DOHH2 (cell line): ENCODE data around the gene EEF1B2.
A peak's percentile ranks its signal among the peaks of the same experiment; 100 is the strongest.

ENCODE experiments used
- H3F3A ChIP-seq: fragments of 200-600 bp; sonication (generic), shearing (Covaris generic); 2 replicates; pipeline ENCODE4 v1.6.0; 2016; ENCODE audit warnings: antibody characterized with exemption, mild to moderate bottlenecking; ENCODE audit not compliant: control insufficient read depth, insufficient read depth
- H3K27ac ChIP-seq: fragments of 200-600 bp; sonication (generic); 2 replicates; pipeline ENCODE4 v1.5.1; 2014; ENCODE audit warnings: low read depth, mild to moderate bottlenecking, low read length, moderate library complexity
- H3K27me3 ChIP-seq: fragments of 200-600 bp; sonication (generic); 2 replicates; pipeline ENCODE4 v1.6.1; 2014; ENCODE audit warnings: mild to moderate bottlenecking, low read length, mixed read lengths; ENCODE audit not compliant: control insufficient read depth
- H3K36me3 ChIP-seq: fragments of 200-600 bp; sonication (generic); 2 replicates; pipeline ENCODE4 v1.6.1; 2014; ENCODE audit warnings: mild to moderate bottlenecking, low read length, moderate library complexity, mixed read lengths; ENCODE audit not compliant: control insufficient read depth
- H3K4me1 ChIP-seq: fragments of 200-600 bp; sonication (generic); 2 replicates; pipeline ENCODE4 v1.6.1; 2014; ENCODE audit warnings: mild to moderate bottlenecking, low read length, mixed read lengths; ENCODE audit not compliant: control insufficient read depth
- H3K4me2 ChIP-seq: fragments of 200-600 bp; sonication (generic); 2 replicates; pipeline ENCODE4 v1.6.0; 2014; ENCODE audit warnings: mild to moderate bottlenecking, low read length, moderate library complexity
- H3K4me3 ChIP-seq: fragments of 200-600 bp; sonication (generic); 2 replicates; pipeline ENCODE4 v1.5.1; 2014; ENCODE audit warnings: mild to moderate bottlenecking, low read length, mixed read lengths
- H3K79me2 ChIP-seq: fragments of 200-600 bp; sonication (generic); 2 replicates; pipeline ENCODE4 v1.6.1; 2014; ENCODE audit warnings: mild to moderate bottlenecking, low read length, mixed read lengths; ENCODE audit not compliant: control insufficient read depth
- H3K9me2 ChIP-seq: fragments of 200-600 bp; sonication (generic); replicated peaks from 2 replicates; pipeline ENCODE4 v1.6.1; 2014; ENCODE audit warnings: mild to moderate bottlenecking, low read length, mixed read lengths; ENCODE audit not compliant: control insufficient read depth
- H3K9me3 ChIP-seq: fragments of 200-600 bp; sonication (generic); 2 replicates; pipeline ENCODE4 v1.6.1; 2014; ENCODE audit warnings: antibody characterized with exemption, low read length, mixed read lengths; ENCODE audit not compliant: control insufficient read depth, insufficient read depth
- H4K20me1 ChIP-seq: fragments of 200-600 bp; sonication (generic); 2 replicates; pipeline ENCODE4 v1.6.0; 2014; ENCODE audit warnings: low read depth, mild to moderate bottlenecking, antibody characterized with exemption, low read length, moderate library complexity; ENCODE audit not compliant: control insufficient read depth, insufficient read depth
- EZH2phosphoT487 ChIP-seq: fragments of 200-600 bp; sonication (generic); IDR thresholded peaks from 2 replicates; pipeline ENCODE4 v1.6.1; 2017; ENCODE audit warnings: borderline replicate concordance, mild to moderate bottlenecking, antibody characterized with exemption, low read length, moderate library complexity, mixed read lengths
- TF ChIP-seq, protein P1 (sequence below): fragments of 200-600 bp; sonication (generic); IDR thresholded peaks from one replicate; pipeline ENCODE4 v1.5.1; 2014; ENCODE audit warnings: antibody characterized with exemption, mild to moderate bottlenecking, low read depth, low read length; ENCODE audit not compliant: poor library complexity, severe bottlenecking

Gene EEF1B2

GRCh38 chr2:206159346-206160124, at the start of gene EEF1B2, which contains the start of gene NDUFS1:
EEF1B2 (plus strand) TSS chr2:206159895; CDS start chr2:206159980, 85 bp downstream.
NDUFS1 (minus strand) TSS chr2:206159444; CDS start chr2:206153678, 5,766 bp downstream.
- Histone ChIP-seq H3K4me3 (peak within 1 kb of the TSS; percentile 100), H3K4me1 (peaks cover 41% of the 10 kb centered on the region), H3K79me2 (peaks cover 88% of the 10 kb centered on the region), H3K9me2 (no peaks in the 10 kb centered on the region), H4K20me1 (peaks cover 12% of the 10 kb centered on the region; the same call in 1 of the 2 replicates), H3K27ac (peak within 1 kb of the TSS; percentile 57), H3K36me3 (peaks cover 72% of the 10 kb centered on the region), H3K9me3 (no peaks in the 10 kb centered on the region), H3K4me2 (peak within 1 kb of the TSS; percentile 93), H3F3A (peaks cover 35% of the 10 kb centered on the region), H3K27me3 (no peaks in the 10 kb centered on the region)
- no peak for TF ChIP-seq EZH2phosphoT487
- TF ChIP-seq, protein P1, sequence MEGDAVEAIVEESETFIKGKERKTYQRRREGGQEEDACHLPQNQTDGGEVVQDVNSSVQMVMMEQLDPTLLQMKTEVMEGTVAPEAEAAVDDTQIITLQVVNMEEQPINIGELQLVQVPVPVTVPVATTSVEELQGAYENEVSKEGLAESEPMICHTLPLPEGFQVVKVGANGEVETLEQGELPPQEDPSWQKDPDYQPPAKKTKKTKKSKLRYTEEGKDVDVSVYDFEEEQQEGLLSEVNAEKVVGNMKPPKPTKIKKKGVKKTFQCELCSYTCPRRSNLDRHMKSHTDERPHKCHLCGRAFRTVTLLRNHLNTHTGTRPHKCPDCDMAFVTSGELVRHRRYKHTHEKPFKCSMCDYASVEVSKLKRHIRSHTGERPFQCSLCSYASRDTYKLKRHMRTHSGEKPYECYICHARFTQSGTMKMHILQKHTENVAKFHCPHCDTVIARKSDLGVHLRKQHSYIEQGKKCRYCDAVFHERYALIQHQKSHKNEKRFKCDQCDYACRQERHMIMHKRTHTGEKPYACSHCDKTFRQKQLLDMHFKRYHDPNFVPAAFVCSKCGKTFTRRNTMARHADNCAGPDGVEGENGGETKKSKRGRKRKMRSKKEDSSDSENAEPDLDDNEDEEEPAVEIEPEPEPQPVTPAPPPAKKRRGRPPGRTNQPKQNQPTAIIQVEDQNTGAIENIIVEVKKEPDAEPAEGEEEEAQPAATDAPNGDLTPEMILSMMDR, result no peak

DNA sequence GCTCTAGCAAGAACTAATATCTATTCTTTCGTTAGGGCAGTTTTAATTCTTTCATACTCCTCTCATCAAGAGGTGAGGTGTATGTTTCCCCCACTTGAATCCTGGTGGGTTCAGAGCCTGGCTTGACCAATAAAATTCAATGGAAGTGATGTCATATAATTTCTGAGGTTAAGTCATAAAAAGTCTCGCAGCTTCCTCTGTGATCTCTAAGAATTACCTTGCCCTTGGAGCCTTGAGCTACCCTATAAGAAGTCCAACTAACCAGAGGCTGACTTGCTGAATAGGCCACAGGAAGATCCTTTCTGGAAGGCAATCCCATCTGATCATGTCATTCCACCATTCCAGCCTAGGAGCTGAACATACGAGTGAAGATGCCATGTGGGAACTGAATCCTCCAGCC, 47.6 kb upstream of the EEF1B2 start:
- Histone ChIP-seq H3K27ac (no peak overlapping the region), H3F3A (no peaks in the 10 kb centered on the region), H3K27me3 (no peaks in the 10 kb centered on the region), H4K20me1 (no peaks in the 10 kb centered on the region), H3K9me3 (no peaks in the 10 kb centered on the region), H3K4me3 (no peak overlapping the region), H3K4me1 (no peaks in the 10 kb centered on the region), H3K4me2 (no peak overlapping the region), H3K9me2 (no peaks in the 10 kb centered on the region), H3K79me2 (no peaks in the 10 kb centered on the region), H3K36me3 (0 out of 2 replicates have a peak, but pooled peaks cover under 1% of the 10 kb centered on the region)
- TF ChIP-seq EZH2phosphoT487, result no peak
- TF ChIP-seq, protein P1, result no peak

DNA sequence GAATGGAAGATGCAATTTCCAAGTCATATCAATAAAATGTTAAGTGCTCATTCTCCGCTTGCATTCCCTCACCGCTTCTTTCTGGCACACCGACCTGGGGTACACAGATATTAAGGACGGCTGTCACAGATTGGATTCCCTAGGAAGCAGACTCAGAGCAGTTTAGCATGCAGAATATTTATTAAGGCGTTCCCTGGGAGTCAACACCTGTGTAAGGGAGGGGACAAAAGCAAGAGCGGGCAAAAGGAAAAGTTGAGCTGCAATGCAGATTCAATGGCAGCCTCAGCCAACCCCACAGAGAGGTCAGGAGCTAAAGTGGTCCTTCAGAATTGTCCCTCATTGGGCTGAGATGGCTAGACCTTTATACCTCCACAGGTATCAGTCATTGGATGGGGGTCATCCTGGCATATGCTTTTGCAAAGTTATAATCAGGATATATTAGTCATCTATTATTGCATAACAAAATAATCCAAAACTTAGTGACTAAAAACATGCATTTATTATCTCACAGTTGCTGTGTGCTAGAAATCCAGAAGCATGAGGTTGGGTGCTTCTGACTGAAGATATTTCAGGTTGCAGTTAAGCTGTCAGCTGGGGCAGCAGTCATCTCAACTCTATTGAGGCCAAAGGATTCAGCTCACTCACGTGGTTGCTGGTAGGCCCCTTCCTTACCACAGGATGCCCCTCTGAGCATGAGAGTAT, 46.7 kb upstream of the EEF1B2 start:
- TF ChIP-seq, protein P1, result no peak
- no peak for TF ChIP-seq EZH2phosphoT487
- no peaks in the 10 kb centered on the region for H3K27me3 ChIP-seq
- no peak overlapping the region for H3K4me2 ChIP-seq

More for the DNA sequence above, 46.7 kb upstream of the EEF1B2 start:
- H3K36me3 ChIP-seq, result peaks cover 6% of the 10 kb centered on the region
- H3K4me1 ChIP-seq, result no peaks in the 10 kb centered on the region
- H4K20me1 ChIP-seq, result no peaks in the 10 kb centered on the region
- H3K9me2 ChIP-seq, result no peaks in the 10 kb centered on the region
- H3K79me2 ChIP-seq, result no peaks in the 10 kb centered on the region
- H3K27ac ChIP-seq, result no peak overlapping the region
- H3F3A ChIP-seq, result no peaks in the 10 kb centered on the region
- no peak overlapping the region for H3K4me3 ChIP-seq
- H3K9me3 ChIP-seq, result no peaks in the 10 kb centered on the region
